ENCODE measurements around the gene TCERG1L.
"Not testable (repeated sequence)": the region's sequence is repeated elsewhere in the genome, so short reads cannot be mapped to it uniquely, and the experiment has no call there.

Gene TCERG1L

GRCh38 chr10:131246775-131247174 lies 64.7 kb downstream of the TCERG1L start:
- FAIRE-seq = no peak

- FAIRE-seq = no peak
Measured at GRCh38 chr10:131246089-131246488, 65.4 kb downstream of the TCERG1L start.

- FAIRE-seq = no peak
Measured at GRCh38 chr10:131245475-131246059, 66.0 kb downstream of the TCERG1L start.

DNA sequence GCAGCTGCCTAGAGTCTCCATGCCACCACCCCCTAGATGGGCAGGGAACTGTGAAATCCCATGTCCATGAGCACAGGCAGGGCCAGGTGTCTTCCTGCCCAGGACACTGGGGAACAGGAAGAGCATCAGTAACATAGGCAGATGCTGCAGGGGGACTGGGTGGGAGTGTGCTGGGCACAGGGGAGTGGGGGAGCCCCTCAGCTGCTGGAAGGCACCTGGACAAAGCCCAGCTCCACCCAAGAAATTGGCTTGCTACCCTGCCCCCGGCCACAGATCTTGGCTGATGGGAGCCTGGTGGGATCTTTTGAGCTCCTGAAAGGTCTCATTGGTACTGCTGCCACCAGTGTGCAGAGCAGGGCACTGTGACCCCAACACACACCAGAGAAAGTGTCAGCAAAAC lies 66.7 kb downstream of the TCERG1L start:
- FAIRE-seq = no peak

DNA sequence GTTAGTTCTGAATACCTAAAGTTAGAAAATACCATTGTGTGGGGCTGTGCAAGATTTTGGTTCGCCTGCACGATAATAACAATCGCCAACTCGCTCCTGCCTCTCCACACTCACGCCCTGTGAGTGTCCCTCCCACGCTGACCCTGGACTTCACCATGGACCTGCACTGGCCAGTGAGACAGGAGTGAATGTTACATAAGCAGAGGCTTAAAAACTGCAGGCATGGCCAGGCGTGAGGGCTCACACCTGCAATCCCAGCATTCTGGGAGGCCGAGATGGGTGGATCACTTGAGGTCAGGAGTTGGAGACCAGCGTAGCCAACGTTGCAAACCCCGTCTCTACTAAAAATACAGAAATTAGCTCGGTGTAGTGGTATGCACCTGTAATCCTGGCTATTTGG lies 68.4 kb downstream of the TCERG1L start:
- FAIRE-seq = no peak

DNA sequence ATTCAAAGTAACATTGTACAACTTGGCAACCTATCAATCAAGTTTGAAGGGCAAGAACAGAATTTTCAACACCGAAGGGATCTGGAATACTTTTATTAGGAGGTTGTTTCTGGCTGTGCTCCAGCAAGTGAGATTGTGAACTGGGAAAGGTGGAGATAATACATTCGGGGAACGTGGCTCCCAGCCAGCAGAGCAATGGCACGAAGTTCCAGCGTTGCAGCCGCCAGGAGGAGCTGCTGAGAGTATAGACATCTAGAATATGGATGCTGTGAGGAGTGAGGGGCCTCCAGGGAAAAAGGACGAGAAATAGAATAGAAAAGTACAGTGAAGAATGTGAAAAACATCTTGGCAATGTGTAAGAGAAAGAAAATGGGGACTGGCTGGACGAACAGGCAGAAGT lies 69.5 kb downstream of the TCERG1L start:
- FAIRE-seq = no peak

- no peak for FAIRE-seq
Measured at GRCh38 chr10:131240691-131241090, 70.8 kb downstream of the TCERG1L start.

GRCh38 chr10:131239926-131240325 lies 71.6 kb downstream of the TCERG1L start:
- FAIRE-seq = no peak

DNA sequence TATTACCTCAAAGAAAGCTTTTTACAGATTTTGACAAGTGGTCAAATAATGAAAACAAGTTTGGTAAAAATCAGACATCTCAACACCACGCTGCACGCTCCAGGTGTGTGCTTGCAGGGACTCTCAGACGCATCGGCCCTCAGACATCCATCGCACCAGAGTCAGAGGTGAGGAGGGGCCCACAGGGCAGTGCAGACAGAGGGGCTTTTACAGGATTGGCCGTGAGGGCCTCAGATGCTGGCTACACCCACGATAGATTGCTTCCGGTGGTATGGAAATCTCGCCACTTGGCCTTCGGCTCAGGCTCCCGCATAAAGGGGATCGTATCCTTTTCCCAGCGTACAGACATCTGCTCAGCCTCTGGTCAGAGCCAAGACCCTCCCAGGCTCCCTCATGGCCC lies 72.1 kb downstream of the TCERG1L start:
- FAIRE-seq = no peak

DNA sequence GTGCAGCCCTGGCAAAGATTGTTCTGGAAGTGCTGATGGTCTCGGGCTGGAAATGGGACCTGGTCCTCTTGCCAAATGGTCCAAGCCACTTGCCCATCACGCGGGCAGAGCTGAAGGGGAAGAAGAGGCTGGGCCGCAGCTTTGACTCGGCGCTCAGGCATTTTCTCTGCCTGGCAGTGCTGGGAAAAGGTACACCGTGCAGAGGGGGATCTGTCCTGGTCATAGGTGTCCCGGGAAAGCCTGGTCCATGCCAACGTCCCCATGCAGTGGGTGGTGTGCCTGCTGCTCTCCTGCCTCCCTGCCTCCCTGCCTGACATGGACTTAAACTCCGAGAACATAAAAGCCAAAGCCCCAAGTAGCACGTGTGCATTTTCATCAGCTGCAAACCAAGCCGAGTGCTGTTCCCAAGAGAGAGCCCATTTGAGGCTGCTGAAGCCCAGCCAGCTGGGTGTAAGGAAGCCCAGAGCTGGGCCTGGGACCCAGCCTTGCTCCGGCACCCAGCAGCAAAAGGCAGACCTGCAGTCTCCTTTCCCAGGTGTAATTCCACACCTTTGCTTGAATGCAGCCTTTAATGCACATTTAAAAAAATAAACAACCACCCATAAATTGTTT lies 72.7 kb downstream of the TCERG1L start:
- no peak for FAIRE-seq

DNA sequence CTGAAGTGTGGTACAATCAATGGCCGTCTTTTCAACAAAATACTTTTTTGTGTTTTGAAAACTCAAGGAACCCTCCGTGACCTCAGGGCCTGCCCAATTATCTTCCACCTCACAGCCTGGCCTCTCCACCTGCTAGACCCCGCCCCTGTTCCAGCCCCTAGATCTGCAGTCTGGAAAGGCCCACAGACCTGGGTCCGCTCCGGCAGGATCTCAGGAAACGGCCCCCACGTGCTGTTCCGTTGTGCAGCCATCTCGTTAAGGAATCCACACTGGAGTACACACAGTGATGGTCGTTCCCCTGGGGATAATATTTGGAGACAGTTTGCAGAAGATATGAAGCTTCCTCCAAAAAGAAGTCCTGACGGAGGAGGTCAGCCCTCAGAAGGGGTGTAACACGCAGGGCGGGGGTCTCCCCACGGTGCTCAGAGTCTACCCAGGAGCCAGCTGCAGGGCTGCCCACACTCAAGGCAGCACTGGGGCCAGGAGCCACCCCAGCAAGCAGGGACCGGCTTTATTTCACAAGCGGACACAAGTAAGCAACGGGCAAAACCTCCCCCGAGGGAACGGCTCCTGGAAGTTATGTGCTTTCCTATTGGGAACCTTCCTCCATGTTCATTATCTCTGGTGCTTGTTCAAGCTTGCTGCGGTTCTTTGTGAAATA lies 73.4 kb downstream of the TCERG1L start:
- FAIRE-seq = no peak

DNA sequence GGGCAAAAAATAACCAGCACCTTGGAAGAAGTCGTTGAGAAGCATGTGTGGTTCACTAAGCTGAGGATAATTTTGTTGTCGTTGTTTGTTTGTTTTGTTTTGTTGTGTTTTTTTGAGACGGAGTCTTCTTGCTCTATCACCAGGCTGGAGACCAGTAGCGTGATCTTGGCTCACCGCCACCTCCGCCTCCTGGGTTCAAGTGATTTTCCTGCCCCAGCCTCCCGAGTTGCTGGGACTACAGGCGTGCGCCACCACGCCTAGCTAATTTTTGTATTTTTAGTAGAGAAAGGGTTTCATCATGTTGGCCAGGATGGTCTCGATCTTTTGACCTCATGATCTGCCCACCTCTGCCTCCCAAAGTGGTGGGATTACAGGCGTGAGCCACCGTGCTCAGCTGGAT lies 76.9 kb downstream of the TCERG1L start:
- FAIRE-seq = not testable (repeated sequence)

DNA sequence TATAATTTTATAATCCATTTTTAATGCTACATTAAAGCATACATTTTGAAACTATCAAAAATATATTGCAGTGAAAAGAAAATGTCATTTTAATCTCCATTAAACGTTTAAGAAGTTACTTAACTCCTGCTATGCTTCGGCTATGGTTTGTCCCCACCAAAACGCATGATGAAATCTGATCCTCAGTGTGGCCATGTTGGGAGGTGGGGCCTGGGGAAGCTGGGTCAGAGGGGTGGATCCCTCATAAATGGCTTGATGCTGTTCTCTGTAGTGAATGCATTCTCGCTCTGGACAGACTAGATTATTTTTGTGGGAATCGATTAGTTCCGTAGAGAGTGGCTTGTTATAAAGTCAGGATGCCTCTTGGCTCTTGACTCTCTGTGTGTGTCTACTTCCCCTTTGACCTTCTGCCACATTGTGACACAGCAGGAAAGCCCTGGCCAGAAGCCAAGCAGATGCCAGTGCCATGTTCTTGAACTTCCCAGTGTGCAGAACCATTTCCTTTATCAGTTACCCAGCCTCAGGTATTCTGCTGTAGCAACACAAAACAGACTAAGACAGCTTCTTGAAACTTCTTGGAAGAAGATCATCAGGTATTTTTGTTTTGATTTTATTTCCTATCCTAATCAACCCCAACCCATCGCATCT lies 77.8 kb downstream of the TCERG1L start:
- no peak for FAIRE-seq

DNA sequence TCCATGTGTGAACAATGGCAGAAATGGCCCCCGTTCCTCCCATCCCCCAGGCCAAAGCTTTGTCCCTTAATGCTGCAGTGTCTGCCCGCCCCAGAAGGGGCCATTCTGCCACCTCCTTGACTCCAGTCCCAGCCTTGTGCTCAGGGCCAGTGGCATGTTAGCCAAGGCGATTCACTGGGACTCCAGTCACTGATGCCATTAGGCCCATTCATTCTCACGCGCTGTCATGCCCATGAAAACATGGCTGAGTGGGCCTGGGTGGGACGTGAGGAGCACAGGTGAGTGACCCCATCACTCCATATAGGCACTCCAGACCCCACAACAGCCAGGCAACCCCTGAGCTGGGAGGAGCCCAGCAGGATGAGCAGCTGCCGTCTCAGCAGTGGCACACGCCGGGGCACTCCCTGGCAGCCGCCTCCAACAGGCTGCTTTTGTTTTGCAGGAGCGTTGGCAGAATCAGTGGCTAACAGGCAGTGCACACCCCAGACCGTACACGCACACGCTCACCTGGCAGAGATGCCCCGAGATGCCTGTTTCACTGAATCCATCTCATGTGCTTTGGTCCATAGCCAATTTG lies 79.5 kb downstream of the TCERG1L start:
- no peak for FAIRE-seq

- no peak for FAIRE-seq
Measured at GRCh38 chr10:131231323-131231964, 80.1 kb downstream of the TCERG1L start.

GRCh38 chr10:131230641-131231322 lies 80.7 kb downstream of the TCERG1L start:
- FAIRE-seq = no peak

DNA sequence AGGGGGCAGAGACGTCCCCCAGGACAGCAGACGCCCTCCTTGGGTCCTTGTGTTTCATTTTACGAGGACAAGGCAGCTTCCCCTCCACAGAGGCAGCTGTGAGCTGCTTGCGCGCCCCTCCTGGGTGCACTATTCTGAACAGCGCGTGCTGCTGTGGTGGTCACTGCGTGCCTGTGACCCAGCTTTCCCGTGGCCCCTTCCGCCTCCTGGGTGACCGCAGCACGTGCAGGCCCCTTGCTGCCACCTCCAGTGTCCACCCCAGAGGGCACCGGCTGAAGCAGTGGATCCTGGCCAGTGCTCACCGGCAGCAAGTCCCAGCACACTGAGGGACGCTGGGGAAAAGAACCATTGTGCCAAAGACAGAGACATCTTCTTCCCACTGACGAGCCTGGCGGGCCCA lies 81.4 kb downstream of the TCERG1L start:
- no peak for FAIRE-seq

- no peak for FAIRE-seq
Measured at GRCh38 chr10:131227163-131227740, 84.3 kb downstream of the TCERG1L start.

DNA sequence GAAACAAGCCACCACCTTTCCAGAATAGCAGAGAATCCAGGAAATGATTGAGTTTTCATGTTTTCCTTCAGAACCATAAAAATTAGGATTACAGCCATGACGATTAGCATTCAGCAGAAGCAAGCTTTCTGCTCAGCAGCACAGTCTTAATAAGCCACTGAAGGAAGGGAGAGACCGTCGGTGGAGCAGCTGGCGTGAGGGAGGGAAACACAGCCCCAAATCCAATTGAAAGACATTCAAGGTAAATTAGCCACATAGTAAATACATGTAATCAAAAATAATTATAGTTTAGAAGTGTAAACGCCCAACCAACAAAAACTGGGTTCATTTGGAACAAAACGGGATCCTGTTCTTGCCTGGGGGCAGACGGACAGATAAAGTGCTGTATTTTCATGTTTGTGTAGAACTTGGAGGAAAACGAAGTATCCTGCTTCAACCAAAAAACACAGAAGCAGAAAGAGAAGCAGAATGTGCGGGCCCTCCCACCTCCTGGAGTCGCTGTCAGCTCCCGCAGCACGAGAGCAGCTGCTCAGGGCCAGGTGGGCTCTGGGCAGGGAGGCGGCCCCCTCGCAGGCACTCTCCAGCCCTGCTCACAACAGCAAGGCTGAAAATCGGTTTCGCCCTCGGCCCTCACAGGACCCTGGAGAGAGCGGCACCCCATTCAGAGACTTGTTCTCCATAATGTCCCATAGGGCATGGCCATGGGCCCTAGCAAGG lies 84.9 kb downstream of the TCERG1L start:
- FAIRE-seq = no peak

GRCh38 chr10:131224106-131224505 lies 87.4 kb downstream of the TCERG1L start:
- no peak for FAIRE-seq

DNA sequence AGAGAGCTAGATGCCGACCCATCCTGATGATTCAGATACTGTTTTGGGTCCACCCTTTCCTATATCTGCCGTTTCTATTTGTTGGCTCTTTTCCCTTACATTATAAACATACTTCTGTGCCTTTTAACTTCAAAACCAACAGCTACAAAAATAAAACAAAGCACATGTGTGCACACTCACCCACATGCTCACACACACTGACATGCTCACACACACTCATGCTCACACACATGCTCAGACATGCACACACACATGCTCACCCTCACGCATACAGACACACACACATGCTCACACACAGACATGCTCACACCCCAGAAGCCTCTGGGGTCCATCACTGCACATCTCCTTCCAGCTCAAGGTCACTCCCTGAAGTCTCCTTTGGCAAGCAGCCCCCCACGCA lies 88.1 kb downstream of the TCERG1L start:
- FAIRE-seq = no peak

GRCh38 chr10:131222986-131223385 lies 88.5 kb downstream of the TCERG1L start:
- no peak for FAIRE-seq

Measured in TTC549 (cell line).